Fibroblast of lung (primary cell): ENCODE results near the gene ANAPC16.

ENCODE experiments used
- CTCF ChIP-seq, 2 donors: IDR thresholded peaks in 1 of 2; conservative IDR thresholded peaks in 1 of 2; 1 replicate in 1 of 2; 2 replicates in 1 of 2; pipeline ENCODE4 v1.5.1; 2011 to 2012; ENCODE audit warnings: low read length in 2 of 2, control low read depth in 1 of 2, inconsistent platforms in 1 of 2, low read depth in 1 of 2, mild to moderate bottlenecking in 1 of 2
- EZH2 ChIP-seq: IDR thresholded peaks from 2 replicates; pipeline ENCODE4 v1.5.1; 2012; ENCODE audit warnings: low read length, control low read depth, mild to moderate bottlenecking; ENCODE audit errors: missing control alignments

GRCh38 chr10:72265508-72265907, 49.7 kb downstream of the ANAPC16 start:
- TF ChIP-seq CTCF (conservative IDR thresholded peaks at IDR 0.05 in 1 of 2, IDR thresholded peaks at IDR 0.05 in 1 of 2; ENCODE audit: low read depth in 1 of 2, low read length in 2 of 2) (no peak), EZH2 (no peak)
